GM19099 (cell line): Measurements from ENCODE around the gene DOK3.

ENCODE experiments used
- POLR2A ChIP-seq: IDR thresholded peaks from 3 replicates; pipeline ENCODE4 v1.6.1; 2011; ENCODE audit warnings: low read depth; ENCODE audit not compliant: insufficient read length; ENCODE audit errors: extremely low read depth

DOK3 gene, protein sequence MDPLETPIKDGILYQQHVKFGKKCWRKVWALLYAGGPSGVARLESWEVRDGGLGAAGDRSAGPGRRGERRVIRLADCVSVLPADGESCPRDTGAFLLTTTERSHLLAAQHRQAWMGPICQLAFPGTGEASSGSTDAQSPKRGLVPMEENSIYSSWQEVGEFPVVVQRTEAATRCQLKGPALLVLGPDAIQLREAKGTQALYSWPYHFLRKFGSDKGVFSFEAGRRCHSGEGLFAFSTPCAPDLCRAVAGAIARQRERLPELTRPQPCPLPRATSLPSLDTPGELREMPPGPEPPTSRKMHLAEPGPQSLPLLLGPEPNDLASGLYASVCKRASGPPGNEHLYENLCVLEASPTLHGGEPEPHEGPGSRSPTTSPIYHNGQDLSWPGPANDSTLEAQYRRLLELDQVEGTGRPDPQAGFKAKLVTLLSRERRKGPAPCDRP

DNA sequence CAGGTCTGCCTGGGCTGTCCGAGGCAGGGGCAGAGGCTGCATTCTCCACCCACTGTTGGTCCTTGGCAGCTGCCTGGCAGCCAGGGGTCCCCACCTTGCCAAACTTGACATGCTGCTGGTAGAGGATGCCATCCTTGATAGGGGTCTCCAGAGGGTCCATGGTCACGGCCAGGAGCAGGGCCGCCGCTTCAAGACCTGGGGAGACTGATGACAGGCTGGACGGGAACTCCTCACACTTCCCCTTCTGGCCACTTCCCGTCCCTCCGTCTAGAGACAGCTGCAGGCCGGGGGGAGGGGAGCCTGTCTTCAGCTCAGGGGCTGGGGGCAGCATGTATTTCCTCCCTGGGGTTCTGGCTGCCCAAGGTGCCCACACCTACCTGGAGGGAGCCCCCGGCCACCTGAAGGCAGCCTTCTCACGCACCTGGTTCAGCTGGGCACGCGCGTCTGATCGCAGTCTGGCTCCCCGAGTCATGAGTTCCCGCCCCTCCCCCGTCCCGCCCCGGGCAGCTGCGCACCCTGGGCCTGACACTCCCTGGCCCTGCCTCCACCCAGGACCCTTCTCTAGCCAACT is at the start of gene DOK3:
TSS of gene DOK3 (minus strand) at position 446 of the 571 bp plus-strand sequence. CDS start at position 160, 286 bp downstream.
- TF ChIP-seq POLR2A, result peak; percentile 41

DNA sequence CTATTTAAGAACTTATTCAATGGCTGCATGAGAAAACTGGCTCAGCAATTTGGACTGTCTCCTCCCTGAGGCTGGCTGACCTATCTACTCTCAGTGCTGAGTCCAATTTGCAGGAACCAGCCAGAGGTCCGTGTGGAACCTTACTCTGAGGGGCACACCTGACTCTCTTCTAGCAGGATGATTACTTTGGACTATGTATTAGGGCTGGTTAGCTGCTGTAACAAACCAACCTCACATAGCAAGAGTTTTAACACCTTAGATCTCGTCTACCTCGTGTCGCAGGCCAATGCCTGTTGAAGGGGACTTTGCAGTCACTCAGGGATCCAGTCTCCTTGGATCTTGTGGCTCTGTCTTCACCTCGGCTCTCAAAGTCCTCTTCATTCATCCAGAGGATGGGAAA is 48.2 kb upstream of the DOK3 start:
- TF ChIP-seq POLR2A, result no peak

DNA sequence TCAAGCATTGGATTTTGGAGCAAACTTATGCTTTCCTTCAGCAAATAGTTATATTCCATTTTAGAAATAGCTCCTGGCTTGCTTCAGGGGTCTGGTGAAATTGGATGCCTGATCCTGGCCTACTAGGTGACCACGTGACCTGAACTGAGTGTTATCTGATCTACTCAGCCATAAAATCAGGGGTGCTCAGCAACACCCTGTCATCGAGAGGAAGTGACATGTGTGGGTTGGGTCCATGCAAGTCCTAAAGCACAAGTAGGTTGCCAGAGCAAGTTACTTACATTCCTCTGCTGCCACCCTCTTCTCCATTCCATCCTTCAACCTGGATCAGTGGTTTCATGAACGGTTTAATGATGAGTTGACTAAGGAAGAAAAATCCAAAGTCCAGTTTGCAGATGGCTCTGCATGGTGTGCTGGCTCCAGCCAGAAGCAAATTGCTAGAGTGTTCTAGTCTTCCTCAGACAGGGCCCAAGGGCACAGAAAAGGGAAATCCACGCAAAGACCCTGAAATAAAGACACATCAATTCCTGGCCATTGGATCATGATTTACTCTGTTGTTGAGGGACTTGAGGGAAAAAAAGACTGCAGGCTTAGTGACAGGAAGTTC is 47.5 kb upstream of the DOK3 start:
- no peak for TF ChIP-seq POLR2A

DNA sequence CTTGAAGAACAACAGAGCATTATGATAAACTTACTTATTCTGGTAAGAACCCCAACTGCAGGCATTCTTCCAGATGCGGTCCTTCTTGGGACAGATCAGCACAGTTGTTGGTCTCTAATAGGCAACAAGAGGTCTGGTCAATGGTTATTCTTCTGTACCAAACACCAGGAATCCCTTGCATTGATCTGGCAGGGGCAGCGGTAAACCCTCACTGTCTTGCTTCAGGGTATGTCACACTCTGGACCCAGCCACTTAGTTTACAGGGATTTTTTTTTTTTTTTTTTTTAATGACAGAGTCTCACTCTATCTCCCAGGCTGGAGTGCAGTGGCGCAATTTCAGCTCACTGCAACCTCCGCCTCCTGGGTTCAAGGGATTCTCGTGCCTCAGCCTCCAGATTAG is 46.0 kb upstream of the DOK3 start:
- TF ChIP-seq POLR2A, result no peak

DNA sequence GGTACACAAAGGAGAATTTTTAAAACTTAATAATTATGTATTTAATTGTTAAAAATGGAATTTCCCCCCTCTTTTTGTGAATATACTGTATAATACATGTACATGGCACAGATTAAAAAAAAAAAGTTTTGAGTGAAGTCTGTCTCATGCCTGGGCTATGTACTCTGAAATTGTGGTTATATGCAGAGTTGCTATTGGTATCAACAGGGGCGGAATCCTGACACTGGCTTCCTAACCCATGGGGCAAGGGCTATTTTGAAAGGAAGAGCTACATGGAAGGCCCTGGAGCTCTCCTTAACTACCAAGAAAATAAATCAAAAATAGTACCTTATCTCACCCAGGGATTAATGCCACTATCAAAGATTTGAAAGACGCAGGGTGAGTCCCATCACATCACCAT is 45.6 kb upstream of the DOK3 start:
- TF ChIP-seq POLR2A, result no peak

DNA sequence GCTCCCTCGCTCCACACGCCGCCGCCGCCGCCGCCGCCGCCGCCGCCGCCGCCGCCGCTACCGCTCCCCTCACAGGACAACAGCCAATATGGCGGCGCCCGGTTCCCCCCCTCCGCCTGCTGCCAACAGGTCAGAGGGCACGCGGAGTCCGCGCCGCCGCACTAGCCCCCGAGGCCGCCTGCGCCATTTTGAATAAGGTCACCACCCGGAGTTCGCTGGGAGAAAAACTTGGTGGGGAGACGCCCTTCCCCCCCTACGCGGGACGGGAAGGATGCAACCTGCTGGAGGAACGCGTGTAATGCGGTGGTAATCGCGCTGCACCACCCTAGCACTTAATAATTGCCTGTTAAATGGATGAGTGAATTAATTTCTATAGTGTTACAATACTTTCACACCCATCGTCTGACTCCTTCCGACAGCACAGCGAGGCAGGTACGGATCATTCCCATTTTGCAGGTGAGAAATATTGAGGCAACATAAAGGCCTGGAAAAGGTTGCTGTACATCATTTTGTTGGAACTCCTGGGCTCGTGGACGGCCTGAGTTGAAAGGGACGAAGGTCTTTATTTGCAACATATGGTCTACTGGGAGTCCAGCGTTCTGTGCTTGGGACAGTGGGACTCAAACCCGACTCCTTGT is 45.0 kb upstream of the DOK3 start, which contains the start of gene FAM193B:
TSS of gene FAM193B (minus strand) at position 90 of the 638 bp plus-strand sequence. CDS start 105 bp downstream, outside the sequence.
- TF ChIP-seq POLR2A, result peak; percentile 54

DNA sequence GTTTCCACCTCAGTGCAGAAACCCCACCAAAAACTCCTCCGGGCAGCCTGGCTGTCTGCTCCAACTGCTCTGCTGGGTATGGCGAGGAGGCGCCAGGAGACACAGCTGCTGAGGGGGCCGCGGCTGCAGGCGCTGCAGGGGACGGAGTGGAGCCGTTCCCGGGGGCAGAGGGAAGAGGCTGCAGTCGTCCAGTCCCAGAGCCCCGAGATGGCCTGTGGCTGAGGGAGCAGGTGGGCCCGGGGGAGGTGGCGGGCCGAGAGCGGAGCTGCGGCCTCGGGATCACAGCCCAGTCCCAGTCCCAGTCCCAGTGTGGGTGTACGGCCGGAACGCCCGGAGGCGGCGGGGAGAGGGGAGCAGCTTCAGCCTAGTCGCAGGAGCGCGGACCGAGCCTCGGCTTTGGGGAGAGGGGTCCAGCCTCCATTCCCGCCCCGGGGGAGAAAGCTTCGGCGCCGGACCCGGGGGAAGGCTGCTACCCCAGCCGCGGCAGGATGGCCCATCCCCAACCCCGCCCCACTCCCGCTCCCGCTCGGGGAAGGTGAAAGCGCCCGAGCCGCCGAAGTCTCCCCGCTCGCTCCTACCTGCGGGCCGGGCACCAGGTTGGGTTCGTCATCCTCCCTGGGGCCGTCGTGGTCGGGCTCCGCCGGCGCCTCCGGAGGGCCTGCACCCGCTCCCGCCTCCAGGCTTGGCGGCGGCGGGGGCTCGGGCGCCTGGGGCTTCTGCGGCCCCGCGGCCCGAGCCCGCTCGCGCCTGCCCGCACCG is 44.2 kb upstream of the DOK3 start:
- no peak for TF ChIP-seq POLR2A

DNA sequence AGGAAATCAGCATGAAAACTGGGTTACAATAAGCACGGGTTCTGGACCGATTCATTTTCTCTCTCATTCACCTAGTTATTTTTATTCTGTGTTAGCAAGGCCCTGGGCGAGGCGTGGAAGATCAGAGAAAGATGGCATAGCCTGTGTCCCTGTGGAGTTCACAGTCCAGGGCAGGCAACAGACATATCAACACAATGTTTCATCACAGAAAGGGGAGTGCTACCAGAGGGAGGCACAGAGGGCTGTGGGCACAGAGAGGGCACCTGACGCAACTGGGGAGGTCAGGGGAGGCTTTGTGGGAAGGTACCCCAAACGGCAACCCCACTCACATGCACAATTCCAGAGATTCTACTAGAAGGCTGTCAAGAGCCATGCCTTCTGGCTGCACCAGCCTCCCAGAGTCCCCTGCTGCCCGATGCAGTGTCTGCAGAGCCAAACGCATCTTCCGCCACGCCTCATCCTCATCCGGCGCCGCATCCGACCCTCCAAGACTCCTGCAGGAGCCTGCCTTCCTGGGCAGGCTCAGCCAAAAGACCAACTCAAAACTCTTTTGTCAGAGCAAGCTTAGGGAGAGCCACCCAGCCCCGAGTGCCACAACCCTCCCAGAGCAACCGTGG is 43.3 kb upstream of the DOK3 start:
- TF ChIP-seq POLR2A, result no peak

DNA sequence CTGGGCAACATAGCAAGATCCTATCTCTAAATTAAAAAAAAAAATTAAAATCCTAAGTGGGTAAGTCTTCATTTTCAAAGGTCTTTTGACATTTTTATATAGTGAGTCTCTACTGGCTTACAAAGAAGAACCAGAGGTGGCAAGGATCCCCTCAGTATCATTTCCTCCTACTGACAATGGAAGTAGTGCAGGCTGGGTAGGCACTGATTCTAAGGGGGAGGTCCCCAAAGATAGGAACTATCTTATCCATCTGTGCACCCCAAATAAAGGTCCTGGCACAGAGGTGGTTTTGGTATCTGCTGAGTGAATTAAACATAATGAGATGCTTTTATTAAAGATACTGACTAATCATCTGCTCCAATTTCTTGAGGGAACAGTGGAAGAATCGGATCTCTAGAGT is 40.5 kb upstream of the DOK3 start:
- no peak for TF ChIP-seq POLR2A

DNA sequence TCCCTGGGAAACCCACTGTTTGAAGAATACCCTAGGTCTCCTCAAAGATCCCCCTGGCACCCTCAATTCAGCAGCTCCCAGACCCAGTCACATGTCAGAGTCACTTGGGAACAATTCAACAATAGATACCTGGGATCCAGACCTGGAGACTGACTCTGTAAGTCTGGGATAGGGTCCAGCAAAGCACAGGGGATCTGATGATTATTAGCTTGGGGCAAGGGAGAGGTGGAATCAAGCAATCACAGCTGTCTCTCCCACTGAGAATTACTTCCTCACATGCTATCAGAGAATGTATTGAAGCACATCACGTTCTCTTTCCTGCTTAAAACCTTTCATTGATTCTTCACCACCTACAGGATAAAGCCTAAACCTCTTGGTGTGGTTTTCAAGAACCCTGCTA is 38.9 kb upstream of the DOK3 start:
- no peak for TF ChIP-seq POLR2A

DNA sequence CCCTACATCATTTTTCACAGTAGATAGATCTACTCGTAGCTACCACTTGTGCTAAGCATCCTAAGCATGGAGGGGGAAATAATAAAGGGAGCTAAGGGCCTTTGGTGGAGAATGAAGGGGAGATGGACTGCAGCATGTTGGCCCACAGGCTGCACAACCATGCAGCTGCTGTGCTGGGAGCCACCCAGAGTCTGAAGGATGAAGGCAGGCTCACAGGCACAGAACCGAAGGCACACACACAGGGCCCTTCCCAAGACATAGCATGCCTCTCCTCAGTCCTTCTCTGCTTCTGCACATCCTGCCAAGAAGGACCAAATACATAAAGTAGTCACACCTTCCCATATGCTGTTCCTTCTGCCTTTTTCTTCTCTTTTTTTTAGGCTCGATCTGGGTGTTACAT is 38.1 kb upstream of the DOK3 start:
- TF ChIP-seq POLR2A, result no peak

DNA sequence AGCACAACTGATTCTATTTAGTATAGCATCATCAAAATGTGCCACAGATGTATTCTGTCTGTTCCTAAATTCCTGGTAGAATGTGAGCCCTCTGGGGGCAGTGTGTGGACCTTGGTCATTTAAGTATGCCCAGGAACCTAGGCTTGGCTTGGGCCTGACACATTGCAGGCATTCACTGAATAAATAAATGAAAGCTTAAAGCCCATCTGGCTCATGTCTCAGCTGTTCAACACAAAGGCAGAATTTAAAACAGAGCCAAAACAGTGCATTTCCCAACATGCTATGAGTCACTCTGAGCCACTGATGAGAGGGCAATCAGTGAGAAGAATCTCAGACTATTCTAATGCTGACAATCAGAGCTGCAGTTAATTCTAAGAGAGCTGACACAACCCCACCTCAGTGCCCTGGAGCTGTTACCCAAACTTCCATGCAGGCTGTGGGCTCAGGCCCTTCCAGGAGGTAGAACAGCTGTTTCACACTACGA is 36.7 kb upstream of the DOK3 start:
- TF ChIP-seq POLR2A, result no peak

DNA sequence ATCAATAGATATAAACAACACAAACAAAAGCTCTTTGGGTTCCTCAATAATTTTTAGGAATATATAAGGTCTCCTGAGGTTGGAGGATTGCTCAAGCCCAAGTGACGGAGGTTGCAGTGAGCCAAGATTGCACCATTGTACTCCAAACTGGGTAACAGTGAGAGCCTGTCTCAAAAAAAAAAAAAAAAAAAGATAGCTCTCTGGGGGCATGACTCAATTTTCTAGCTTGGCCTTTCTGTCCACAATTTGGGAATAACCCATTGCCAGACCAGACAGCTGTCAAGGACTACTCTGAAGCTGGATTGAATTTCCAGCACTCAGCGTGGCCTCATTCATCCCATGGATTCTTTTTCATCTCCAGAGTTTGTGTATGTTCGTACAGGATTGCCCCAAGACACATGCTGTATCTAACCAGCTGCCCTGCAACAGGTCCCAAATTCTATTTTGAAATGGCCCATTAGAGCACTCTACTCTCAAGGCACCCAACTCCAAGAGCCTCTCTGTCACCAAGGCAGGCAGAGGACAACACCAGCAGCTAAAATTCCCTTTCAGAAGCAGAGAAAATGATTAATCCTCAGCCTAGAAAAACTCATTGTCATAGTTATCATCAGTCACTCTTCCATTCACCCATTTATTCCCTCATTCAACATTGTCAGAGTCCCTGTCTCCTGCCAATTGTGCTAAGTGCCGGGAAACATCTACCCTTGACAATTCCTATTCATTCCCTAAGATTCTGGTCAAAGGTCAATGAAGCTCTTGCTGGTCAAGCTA is 36.0 kb upstream of the DOK3 start:
- TF ChIP-seq POLR2A, result no peak
